Measurements from ENCODE around the gene FGD5.

DNA sequence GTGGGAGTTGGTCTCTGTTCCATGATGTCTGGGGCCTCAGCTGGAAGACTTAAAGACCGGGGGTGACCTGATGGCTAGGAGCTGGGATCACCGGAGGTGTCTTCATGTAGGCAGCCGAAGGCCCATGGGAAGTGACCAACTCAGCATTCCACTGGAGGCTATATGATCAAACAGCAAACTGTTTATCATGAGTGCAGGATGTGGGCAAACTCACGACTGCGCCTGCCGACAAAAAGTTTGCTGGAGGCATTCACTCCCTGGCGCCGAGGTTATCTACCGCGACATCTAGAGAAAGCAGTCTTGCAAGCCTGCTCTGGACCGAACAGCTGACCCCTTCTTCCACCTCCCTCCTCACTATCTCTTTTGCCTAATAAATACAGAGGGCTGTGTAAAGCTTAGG, 65.9 kb downstream of the FGD5 start:
- TF ChIP-seq, protein P1, sequence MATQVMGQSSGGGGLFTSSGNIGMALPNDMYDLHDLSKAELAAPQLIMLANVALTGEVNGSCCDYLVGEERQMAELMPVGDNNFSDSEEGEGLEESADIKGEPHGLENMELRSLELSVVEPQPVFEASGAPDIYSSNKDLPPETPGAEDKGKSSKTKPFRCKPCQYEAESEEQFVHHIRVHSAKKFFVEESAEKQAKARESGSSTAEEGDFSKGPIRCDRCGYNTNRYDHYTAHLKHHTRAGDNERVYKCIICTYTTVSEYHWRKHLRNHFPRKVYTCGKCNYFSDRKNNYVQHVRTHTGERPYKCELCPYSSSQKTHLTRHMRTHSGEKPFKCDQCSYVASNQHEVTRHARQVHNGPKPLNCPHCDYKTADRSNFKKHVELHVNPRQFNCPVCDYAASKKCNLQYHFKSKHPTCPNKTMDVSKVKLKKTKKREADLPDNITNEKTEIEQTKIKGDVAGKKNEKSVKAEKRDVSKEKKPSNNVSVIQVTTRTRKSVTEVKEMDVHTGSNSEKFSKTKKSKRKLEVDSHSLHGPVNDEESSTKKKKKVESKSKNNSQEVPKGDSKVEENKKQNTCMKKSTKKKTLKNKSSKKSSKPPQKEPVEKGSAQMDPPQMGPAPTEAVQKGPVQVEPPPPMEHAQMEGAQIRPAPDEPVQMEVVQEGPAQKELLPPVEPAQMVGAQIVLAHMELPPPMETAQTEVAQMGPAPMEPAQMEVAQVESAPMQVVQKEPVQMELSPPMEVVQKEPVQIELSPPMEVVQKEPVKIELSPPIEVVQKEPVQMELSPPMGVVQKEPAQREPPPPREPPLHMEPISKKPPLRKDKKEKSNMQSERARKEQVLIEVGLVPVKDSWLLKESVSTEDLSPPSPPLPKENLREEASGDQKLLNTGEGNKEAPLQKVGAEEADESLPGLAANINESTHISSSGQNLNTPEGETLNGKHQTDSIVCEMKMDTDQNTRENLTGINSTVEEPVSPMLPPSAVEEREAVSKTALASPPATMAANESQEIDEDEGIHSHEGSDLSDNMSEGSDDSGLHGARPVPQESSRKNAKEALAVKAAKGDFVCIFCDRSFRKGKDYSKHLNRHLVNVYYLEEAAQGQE (IDR thresholded peaks at IDR 0.05; ENCODE audit: insufficient read depth in 1 of 2, low read depth in 2 of 2, low read length in 2 of 2) = no peak
- TF ChIP-seq POLR2AphosphoS5 (IDR thresholded peaks at IDR 0.05; ENCODE audit: low read depth, low read length) (no peak), SIN3A (IDR thresholded peaks at IDR 0.05; ENCODE audit: borderline replicate concordance, insufficient read depth, low read length) (no peak)

Measured in PFSK-1 (cell line).